Mucosa of stomach (tissue), 1 donor: Measurements from ENCODE around the gene SH3PXD2B.
"Not testable (repeated sequence)": the region's sequence is repeated elsewhere in the genome, so short reads cannot be mapped to it uniquely, and the experiment has no call there.

Source experiments
- H3K27me3 ChIP-seq: one replicate; pipeline ENCODE4 v1.7.0; 2013; ENCODE audit warnings: mild to moderate bottlenecking, low read length; ENCODE audit not compliant: control insufficient read depth, insufficient read depth
- H3K36me3 ChIP-seq: one replicate; pipeline ENCODE4 v1.7.0; 2013; ENCODE audit warnings: low read length; ENCODE audit not compliant: control insufficient read depth, insufficient read depth
- H3K4me1 ChIP-seq: one replicate; pipeline ENCODE4 v1.7.0; 2013; ENCODE audit warnings: mild to moderate bottlenecking, low read length; ENCODE audit not compliant: control insufficient read depth, insufficient read depth
- H3K4me3 ChIP-seq: one replicate; pipeline ENCODE4 v1.7.0; 2013; ENCODE audit warnings: low read length
- H3K9ac ChIP-seq: one replicate; pipeline ENCODE4 v1.7.0; 2013; ENCODE audit warnings: mild to moderate bottlenecking, low read length, moderate library complexity
- H3K9me3 ChIP-seq: one replicate; pipeline ENCODE4 v1.7.0; 2013; ENCODE audit warnings: mild to moderate bottlenecking, low read length, moderate library complexity; ENCODE audit not compliant: control insufficient read depth
- donor health status: Pancreatic carcinoma.

The SH3PXD2B gene

GRCh38 chr5:172481011-172481800 lies 26.9 kb upstream of the SH3PXD2B start:
- Histone ChIP-seq H3K36me3 (no peaks in the 10 kb centered on the region), H3K4me1 (peaks cover 4% of the 10 kb centered on the region), H3K9ac (no peak overlapping the region), H3K9me3 (no peaks in the 10 kb centered on the region), H3K27me3 (no peaks in the 10 kb centered on the region), H3K4me3 (no peak overlapping the region)

- H3K4me3 ChIP-seq: no peak overlapping the region
- no peaks in the 10 kb centered on the region for H3K9me3 ChIP-seq
- H3K9ac ChIP-seq: no peak overlapping the region
- H3K27me3 ChIP-seq: no peaks in the 10 kb centered on the region
- H3K4me1 ChIP-seq: peaks cover 4% of the 10 kb centered on the region
- H3K36me3 ChIP-seq: no peaks in the 10 kb centered on the region
Measured at GRCh38 chr5:172479784-172480115, 25.4 kb upstream of the SH3PXD2B start.

DNA sequence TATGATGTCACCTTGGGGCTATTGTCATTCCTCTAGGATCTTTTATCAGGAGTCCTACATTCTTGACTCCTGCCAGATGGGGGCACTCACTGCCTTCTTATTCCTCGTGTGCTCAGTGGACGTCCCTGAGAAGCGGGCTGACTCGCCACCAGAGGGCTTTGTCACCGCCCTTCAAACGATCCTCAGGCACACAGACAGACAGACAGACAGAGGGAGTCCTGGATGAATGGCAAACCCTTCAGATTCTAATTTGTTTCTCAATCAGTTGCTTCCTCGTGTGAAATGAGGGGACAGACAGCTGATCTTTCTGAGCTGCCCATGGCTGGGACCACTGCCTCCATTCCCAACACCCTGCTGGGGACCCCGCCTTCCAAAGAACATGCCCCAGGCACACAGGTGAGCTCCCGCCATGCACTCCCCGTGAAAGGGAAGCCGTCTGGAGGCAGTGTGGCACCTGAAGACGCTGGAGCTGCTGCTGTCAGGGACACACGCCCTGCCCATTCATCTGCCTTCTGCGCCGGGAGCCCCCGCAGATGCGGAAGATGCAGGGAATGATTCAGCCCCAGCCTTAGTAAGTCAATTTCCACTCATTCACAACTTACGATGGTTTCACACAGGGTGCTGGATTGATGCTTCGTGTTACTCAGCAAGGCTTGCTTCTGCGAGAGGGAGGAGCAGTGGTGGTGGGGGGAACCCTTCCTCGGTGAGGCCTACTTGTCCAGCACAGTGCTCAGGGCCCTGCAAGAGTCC lies 24.9 kb upstream of the SH3PXD2B start:
- H3K4me3 ChIP-seq: no peak overlapping the region
- no peak overlapping the region for H3K9ac ChIP-seq
- no peaks in the 10 kb centered on the region for H3K36me3 ChIP-seq
- H3K4me1 ChIP-seq: peaks cover 4% of the 10 kb centered on the region
- no peaks in the 10 kb centered on the region for H3K9me3 ChIP-seq
- no peaks in the 10 kb centered on the region for H3K27me3 ChIP-seq

- H3K9me3 ChIP-seq, H3K9ac ChIP-seq, H3K4me1 ChIP-seq, H3K27me3 ChIP-seq, H3K4me3 ChIP-seq, H3K36me3 ChIP-seq: not testable (repeated sequence)
Measured at GRCh38 chr5:172478695-172479033, 24.3 kb upstream of the SH3PXD2B start.

DNA sequence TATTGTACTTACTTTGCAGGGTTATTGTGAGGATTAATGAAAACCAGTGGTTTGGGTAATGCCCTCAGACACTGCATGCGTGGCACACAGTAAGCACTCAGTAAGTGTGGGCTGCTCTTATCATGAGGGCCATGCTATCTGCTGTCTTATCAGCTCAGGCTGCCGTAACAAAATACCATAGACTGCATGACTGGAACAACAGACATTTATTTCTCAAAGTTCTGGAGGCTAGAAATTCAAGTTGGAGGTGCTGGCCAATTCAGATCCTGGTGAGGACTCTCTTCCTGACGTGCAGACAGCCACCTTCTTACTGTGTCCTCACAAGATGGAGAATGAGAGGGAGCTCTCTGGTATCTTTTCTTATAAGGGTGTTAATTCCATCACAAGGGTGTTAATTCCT lies 23.9 kb upstream of the SH3PXD2B start:
- Histone ChIP-seq H3K9me3 (no peaks in the 10 kb centered on the region), H3K27me3 (no peaks in the 10 kb centered on the region), H3K4me1 (peaks cover 4% of the 10 kb centered on the region), H3K4me3 (no peak overlapping the region), H3K9ac (no peak overlapping the region), H3K36me3 (no peaks in the 10 kb centered on the region)

DNA sequence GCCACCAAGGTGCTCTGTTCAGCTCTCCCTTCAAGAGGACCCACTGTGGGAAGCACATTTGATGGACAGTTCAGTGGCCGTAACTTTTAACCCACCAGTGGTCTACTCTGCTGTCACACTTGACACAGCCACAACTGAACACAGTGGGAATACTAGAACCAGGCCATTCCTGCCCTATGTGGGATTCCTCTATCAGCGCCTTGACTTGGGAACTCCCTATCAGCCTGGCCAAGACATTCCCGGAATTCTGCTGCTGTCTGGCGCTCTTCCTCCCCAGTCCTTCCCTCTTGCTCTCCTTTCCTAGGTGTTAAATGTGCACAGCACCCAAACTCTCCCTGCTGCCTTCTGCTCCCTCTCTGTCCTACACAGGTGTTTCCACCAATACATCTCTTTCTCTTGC lies 23.1 kb upstream of the SH3PXD2B start:
- Histone ChIP-seq H3K4me1 (peaks cover 4% of the 10 kb centered on the region), H3K4me3 (no peak overlapping the region), H3K9me3 (no peaks in the 10 kb centered on the region), H3K9ac (no peak overlapping the region), H3K36me3 (no peaks in the 10 kb centered on the region), H3K27me3 (no peaks in the 10 kb centered on the region)

DNA sequence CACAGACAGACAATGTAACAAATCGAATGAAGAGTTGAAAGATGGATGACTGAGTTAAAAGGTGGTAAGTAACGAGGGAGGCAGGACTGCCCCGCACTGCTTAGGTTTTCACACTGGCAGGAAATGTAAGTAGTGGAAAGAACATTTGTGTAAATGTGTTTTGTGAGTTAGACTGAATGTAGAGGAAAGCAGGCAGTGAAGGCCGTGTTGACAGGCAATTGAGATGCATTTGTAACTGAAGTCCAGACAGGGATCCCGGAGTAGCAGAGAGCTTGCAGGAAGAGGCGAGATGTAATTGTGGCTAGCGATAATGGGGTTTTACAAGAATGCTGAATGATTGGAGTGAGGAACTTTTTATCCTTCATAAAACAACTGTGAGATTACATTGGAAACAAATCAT lies 20.0 kb upstream of the SH3PXD2B start:
- no peak overlapping the region for H3K4me3 ChIP-seq
- H3K9me3 ChIP-seq: no peaks in the 10 kb centered on the region
- no peaks in the 10 kb centered on the region for H3K27me3 ChIP-seq
- H3K4me1 ChIP-seq: peaks cover 3% of the 10 kb centered on the region
- H3K9ac ChIP-seq: no peak overlapping the region
- H3K36me3 ChIP-seq: no peaks in the 10 kb centered on the region

DNA sequence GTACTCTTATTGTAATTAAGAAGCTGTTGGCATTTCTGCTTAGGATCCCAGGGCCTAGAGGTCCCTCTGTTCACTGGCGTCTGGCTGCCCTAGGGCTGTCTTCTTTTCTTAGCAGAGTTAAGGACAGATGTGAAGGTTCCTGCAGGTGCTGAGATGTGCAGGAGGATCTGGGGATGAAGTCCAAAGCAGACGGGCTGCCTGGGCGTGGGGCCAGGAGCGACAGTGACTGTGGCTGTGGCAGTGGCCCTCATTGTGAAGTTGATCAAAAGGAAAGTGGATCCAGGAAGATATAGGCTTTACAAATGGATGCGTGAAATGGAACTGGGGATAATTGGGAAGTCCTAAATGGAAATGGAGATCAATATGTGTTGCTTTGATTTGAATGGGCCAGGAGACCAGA lies 19.1 kb upstream of the SH3PXD2B start:
- no peak overlapping the region for H3K9ac ChIP-seq
- no peak overlapping the region for H3K4me3 ChIP-seq
- no peaks in the 10 kb centered on the region for H3K27me3 ChIP-seq
- no peaks in the 10 kb centered on the region for H3K4me1 ChIP-seq
- H3K36me3 ChIP-seq: no peaks in the 10 kb centered on the region
- no peaks in the 10 kb centered on the region for H3K9me3 ChIP-seq

- H3K4me3 ChIP-seq: no peak overlapping the region
- H3K9me3 ChIP-seq: no peaks in the 10 kb centered on the region
- no peak overlapping the region for H3K9ac ChIP-seq
- no peaks in the 10 kb centered on the region for H3K4me1 ChIP-seq
- no peaks in the 10 kb centered on the region for H3K36me3 ChIP-seq
- H3K27me3 ChIP-seq: no peaks in the 10 kb centered on the region
Measured at GRCh38 chr5:172469697-172470096, 15.4 kb upstream of the SH3PXD2B start.

GRCh38 chr5:172466062-172466461 lies 11.7 kb upstream of the SH3PXD2B start:
- no peaks in the 10 kb centered on the region for H3K4me1 ChIP-seq
- no peak overlapping the region for H3K4me3 ChIP-seq
- no peaks in the 10 kb centered on the region for H3K36me3 ChIP-seq
- H3K9me3 ChIP-seq: no peaks in the 10 kb centered on the region
- H3K27me3 ChIP-seq: no peaks in the 10 kb centered on the region
- no peak overlapping the region for H3K9ac ChIP-seq

GRCh38 chr5:172463031-172463430 lies 8.7 kb upstream of the SH3PXD2B start:
- Histone ChIP-seq H3K36me3 (no peaks in the 10 kb centered on the region), H3K9ac (no peak overlapping the region), H3K4me3 (no peak overlapping the region)

GRCh38 chr5:172459783-172460165 lies 5.4 kb upstream of the SH3PXD2B start:
- Histone ChIP-seq H3K9ac (no peak overlapping the region), H3K4me1 (peaks cover 12% of the 10 kb centered on the region), H3K36me3 (no peaks in the 10 kb centered on the region), H3K27me3 (no peaks in the 10 kb centered on the region), H3K4me3 (no peak overlapping the region), H3K9me3 (no peaks in the 10 kb centered on the region)

More at GRCh38 chr5:172463031-172463430, 8.7 kb upstream of the SH3PXD2B start:
- Histone ChIP-seq H3K9me3 (no peaks in the 10 kb centered on the region), H3K4me1 (no peaks in the 10 kb centered on the region), H3K27me3 (no peaks in the 10 kb centered on the region)
